Motor neuron (in vitro differentiated cells): ENCODE results near the gene CERS4. TPM values are rescaled to one million over a fixed set of nuclear protein-coding genes. Genes with fewer than 3 reads are reported as not detected.
"Not testable (repeated sequence)": the region's sequence is repeated elsewhere in the genome, so short reads cannot be mapped to it uniquely, and the experiment has no call there.

Experiments used
- ATAC-seq, 8 experiments: fragments of 200-7000 bp; cut with Tn5 transposase; replicated peaks in 6 of 8; 2 replicates each; pipeline ENCODE4 v1.8.0; 2021; ENCODE audit warnings: mild to moderate bottlenecking in 8 of 8, moderate library complexity in 8 of 8
- H3K27ac ChIP-seq, 2 donors: fragments of 250-450 bp; sonication (Bioruptor Pico); 2 replicates each; pipeline ENCODE4 v1.9.0; 2021; ENCODE audit warnings: antibody characterized with exemption in 2 of 2, mild to moderate bottlenecking in 2 of 2, moderate library complexity in 1 of 2
- H3K4me1 ChIP-seq, 2 donors: fragments of 250-450 bp; sonication (Bioruptor Pico); replicated peaks in 1 of 2; 2 replicates each; pipeline ENCODE4 v1.6.1; 2021; ENCODE audit warnings: antibody characterized with exemption in 2 of 2, mild to moderate bottlenecking in 2 of 2, moderate library complexity in 1 of 2
- H3K4me3 ChIP-seq, 5 donors: fragments of 250-450 bp; sonication (Bioruptor Pico); 2 replicates each; pipeline ENCODE4 v1.9.0; 2021; ENCODE audit warnings: antibody characterized with exemption in 5 of 5, mild to moderate bottlenecking in 5 of 5, moderate library complexity in 4 of 5
- WGBS, 10 experiments: fragments of 450-650 bp; shearing (Covaris generic); methylation state at CpG; one replicate each; pipeline ENCODE4 v1.0.0; 2022; 5-methylcytosine and 5-hydroxymethylcytosine counted together
- in situ Hi-C, 9 experiments: fragments of 400-800 bp; cut with MboI; loops; one replicate each; pipeline ENCODE4 v1.15.0; 2021; ENCODE audit warnings: low sequenced_read_pairs in 9 of 9, low pct_unique_long_range_greater_than_20kb in 2 of 9; ENCODE audit not compliant: unreplicated experiment in 9 of 9
- total RNA-seq, 8 experiments: library from RNA; unstranded; fragments of 300-600 nt; gene quantifications; 2 replicates each; pipeline versions ENCODE4 v1.2.3 to v1.2.4, GENCODE V29; 2022

The CERS4 gene
- total RNA-seq, 8 experiments from 2014 or later, result 3.2 to 55.1 (median 35.8) TPM

DNA sequence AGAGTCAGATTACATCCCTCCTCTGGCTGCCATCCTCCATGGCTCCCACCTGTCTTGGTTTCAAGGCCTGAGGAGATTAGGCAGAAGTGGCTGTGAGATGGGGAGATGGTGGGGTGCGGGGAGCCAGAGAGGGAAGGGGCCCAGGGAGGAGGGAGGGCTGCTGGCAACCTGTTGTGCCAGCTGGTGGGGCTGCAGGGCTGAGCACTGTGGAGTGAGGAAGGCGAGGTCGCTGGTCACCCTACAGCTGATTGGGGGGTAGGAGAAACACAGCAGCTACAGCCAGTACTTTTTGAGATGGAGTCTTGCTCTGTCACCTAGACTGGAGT lies 50.7 kb downstream of the CERS4 start:
- no peak for ATAC-seq
- H3K4me1 ChIP-seq, result peaks cover 0 to 9% of the 10 kb centered on the region in 2 donors
- WGBS, 10 experiments, result no CpG with 5 or more reads among the region's 3 CpGs
- in situ Hi-C loops, result loop anchor here in 2 of 9 experiments (10.0 kb wide), 1 partner anchor 315 kb away; the partner anchor contains the start of gene TIMM44 (in 2 of the 2)
- no peak overlapping the region for H3K4me3 ChIP-seq
- no peak overlapping the region for H3K27ac ChIP-seq

- no peak overlapping the region for H3K27ac ChIP-seq
- no peak overlapping the region for H3K4me3 ChIP-seq
- 50 to 100% (median 78%) methylated on average over 1 to 5 of the region's 9 CpGs; no CpG with 5 or more reads in 4 of the 10 experiments for WGBS, 10 experiments
- H3K4me1 ChIP-seq, result peaks cover 0 to 9% of the 10 kb centered on the region in 2 donors
- ATAC-seq, result peak in 3 of 8 experiments; percentile 5 to 18 (median 10)
- in situ Hi-C loops, result no loop called here
Observed at GRCh38 chr19:8261347-8261746, 52.2 kb downstream of the CERS4 start.

- WGBS, 10 experiments, result no CpG with 5 or more reads among the region's 14 CpGs
Observed at GRCh38 chr19:8261881-8262280, 52.7 kb downstream of the CERS4 start.

DNA sequence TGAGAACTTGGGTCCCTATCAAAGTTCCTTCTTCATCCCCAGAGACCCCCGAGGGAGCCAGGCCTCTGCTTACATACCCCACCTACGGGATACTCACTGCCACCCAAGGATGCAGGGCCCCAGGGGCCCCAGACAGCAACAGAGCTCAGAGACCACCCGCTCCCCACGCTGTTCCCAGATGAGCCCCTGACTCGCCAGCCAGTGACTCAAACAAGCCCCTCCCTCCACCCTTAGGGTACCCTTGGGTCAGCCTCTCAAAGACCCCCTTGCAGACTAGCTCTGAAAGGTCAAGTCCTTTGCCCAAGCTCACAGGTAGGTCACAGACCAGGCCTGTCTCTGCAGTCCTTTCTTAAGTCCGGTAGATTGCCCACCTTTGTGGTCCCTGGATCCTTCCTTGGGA lies 53.3 kb downstream of the CERS4 start:
- in situ Hi-C loops, result no loop called here
- Histone ChIP-seq H3K4me3 (no peak overlapping the region), H3K27ac (no peak overlapping the region), H3K4me1 (peaks cover 0 to 9% of the 10 kb centered on the region in 2 donors)
- ATAC-seq, result no peak
- 40 to 100% (median 75%) methylated on average over 1 to 2 of the region's 6 CpGs; no CpG with 5 or more reads in 6 of the 10 experiments for WGBS, 10 experiments

More at GRCh38 chr19:8261881-8262280, 52.7 kb downstream of the CERS4 start:
- Histone ChIP-seq H3K4me1 (peaks cover 0 to 9% of the 10 kb centered on the region in 2 donors), H3K27ac (no peak overlapping the region), H3K4me3 (no peak overlapping the region)
- in situ Hi-C loops, result no loop called here
- ATAC-seq, result peak in 2 of 8 experiments; percentile 1 to 4

- 63 to 100% (median 73%) methylated on average over 1 to 3 of the region's 4 CpGs; no CpG with 5 or more reads in 4 of the 10 experiments for WGBS, 10 experiments
- in situ Hi-C loops, result not testable (repeated sequence)
Observed at GRCh38 chr19:8264248-8264647, 55.1 kb downstream of the CERS4 start.

GRCh38 chr19:8265872-8266271 lies 56.7 kb downstream of the CERS4 start:
- WGBS, 10 experiments, result 60 to 100% (median 83%) methylated on average over 1 to 3 of the region's 3 CpGs; no CpG with 5 or more reads in 3 of the 10 experiments
- H3K27ac ChIP-seq, result no peak overlapping the region
- ATAC-seq, result no peak
- H3K4me3 ChIP-seq, result no peak overlapping the region
- in situ Hi-C loops, result no loop called here
- peaks cover 2 to 6% of the 10 kb centered on the region in 2 donors for H3K4me1 ChIP-seq

More at GRCh38 chr19:8264248-8264647, 55.1 kb downstream of the CERS4 start:
- H3K4me1 ChIP-seq, result peaks cover 2 to 12% of the 10 kb centered on the region in 2 donors
- H3K4me3 ChIP-seq, H3K27ac ChIP-seq, ATAC-seq: not testable (repeated sequence)

DNA sequence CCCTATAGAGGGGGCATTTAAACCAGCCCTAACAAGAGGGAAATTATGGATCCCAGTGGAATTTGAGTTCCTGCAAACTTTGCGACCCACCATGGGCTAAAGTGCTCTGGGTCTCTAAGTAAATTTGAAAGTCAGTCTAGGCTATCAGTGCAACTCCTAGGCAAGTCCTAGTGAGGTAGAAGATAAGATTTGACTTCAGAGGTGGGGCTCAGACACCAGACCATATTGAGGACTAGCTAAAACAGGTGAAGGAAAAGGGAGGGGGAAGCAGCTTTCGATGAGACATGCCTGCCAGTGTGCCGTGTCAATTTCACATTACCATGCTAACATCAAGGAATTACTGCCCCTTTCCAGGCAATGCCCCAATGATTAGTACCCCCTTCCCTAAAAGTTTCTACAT lies 60.6 kb downstream of the CERS4 start:
- no peak for ATAC-seq
- no peak overlapping the region for H3K27ac ChIP-seq
- H3K4me1 ChIP-seq, result peaks cover 2 to 3% of the 10 kb centered on the region in 2 donors
- in situ Hi-C loops, result no loop called here
- no peak overlapping the region for H3K4me3 ChIP-seq
- WGBS, 10 experiments, result 80 to 100% (median 86%) methylated on average over 1 to 3 of the region's 3 CpGs; no CpG with 5 or more reads in 4 of the 10 experiments

DNA sequence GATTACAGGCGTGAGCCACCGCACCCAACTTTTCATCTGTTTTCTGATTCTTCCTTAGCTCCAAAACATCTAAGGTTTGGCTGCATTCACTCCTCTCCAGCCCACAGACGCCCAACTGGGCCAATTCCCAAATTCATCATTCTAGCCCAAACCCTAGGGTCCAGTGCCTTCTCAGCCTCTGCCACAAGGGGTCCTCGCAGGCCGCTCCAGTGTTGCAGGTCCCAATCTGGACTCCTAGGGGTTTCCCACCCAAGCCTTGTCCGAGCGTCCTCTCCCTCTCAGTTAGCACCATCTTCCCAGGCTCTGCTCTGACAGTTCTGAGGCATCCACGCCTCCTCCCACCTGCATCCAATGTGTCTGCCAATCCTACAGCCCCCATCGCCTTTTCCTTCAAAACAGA lies 67.3 kb downstream of the CERS4 start:
- H3K27ac ChIP-seq, H3K4me3 ChIP-seq, H3K4me1 ChIP-seq, in situ Hi-C loops: not testable (repeated sequence)
- ATAC-seq, result peak; percentile 55 to 97 (median 72)
- no CpG with 5 or more reads among the region's 9 CpGs for WGBS, 10 experiments

DNA sequence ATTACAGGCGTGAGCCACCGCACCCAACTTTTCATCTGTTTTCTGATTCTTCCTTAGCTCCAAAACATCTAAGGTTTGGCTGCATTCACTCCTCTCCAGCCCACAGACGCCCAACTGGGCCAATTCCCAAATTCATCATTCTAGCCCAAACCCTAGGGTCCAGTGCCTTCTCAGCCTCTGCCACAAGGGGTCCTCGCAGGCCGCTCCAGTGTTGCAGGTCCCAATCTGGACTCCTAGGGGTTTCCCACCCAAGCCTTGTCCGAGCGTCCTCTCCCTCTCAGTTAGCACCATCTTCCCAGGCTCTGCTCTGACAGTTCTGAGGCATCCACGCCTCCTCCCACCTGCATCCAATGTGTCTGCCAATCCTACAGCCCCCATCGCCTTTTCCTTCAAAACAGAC lies 82.2 kb downstream of the CERS4 start:
- H3K4me3 ChIP-seq, in situ Hi-C loops, H3K27ac ChIP-seq, H3K4me1 ChIP-seq: not testable (repeated sequence)
- ATAC-seq, result peak; percentile 57 to 97 (median 72)
- WGBS, 10 experiments, result no CpG with 5 or more reads among the region's 9 CpGs

- in situ Hi-C loops, result no loop called here
- no peak overlapping the region for H3K4me3 ChIP-seq
- H3K4me1 ChIP-seq, result peaks cover 0 to 4% of the 10 kb centered on the region in 2 donors
- H3K27ac ChIP-seq, result no peak overlapping the region
- WGBS, 10 experiments, result 80 to 92% methylated on average over 2 to 7 of the region's 11 CpGs; no CpG with 5 or more reads in 8 of the 10 experiments
- peak in 5 of 8 experiments; percentile 11 to 79 (median 18) for ATAC-seq
Observed at GRCh38 chr19:8302357-8302691, 93.2 kb downstream of the CERS4 start.

GRCh38 chr19:8302734-8303133 lies 93.6 kb downstream of the CERS4 start:
- ATAC-seq, result no peak
- Histone ChIP-seq H3K4me3 (no peak overlapping the region), H3K4me1 (peaks cover 0 to 4% of the 10 kb centered on the region in 2 donors), H3K27ac (no peak overlapping the region)
- 91 to 100% (median 100%) methylated on average over 2 to 6 of the region's 7 CpGs; no CpG with 5 or more reads in 7 of the 10 experiments for WGBS, 10 experiments
- in situ Hi-C loops, result no loop called here

DNA sequence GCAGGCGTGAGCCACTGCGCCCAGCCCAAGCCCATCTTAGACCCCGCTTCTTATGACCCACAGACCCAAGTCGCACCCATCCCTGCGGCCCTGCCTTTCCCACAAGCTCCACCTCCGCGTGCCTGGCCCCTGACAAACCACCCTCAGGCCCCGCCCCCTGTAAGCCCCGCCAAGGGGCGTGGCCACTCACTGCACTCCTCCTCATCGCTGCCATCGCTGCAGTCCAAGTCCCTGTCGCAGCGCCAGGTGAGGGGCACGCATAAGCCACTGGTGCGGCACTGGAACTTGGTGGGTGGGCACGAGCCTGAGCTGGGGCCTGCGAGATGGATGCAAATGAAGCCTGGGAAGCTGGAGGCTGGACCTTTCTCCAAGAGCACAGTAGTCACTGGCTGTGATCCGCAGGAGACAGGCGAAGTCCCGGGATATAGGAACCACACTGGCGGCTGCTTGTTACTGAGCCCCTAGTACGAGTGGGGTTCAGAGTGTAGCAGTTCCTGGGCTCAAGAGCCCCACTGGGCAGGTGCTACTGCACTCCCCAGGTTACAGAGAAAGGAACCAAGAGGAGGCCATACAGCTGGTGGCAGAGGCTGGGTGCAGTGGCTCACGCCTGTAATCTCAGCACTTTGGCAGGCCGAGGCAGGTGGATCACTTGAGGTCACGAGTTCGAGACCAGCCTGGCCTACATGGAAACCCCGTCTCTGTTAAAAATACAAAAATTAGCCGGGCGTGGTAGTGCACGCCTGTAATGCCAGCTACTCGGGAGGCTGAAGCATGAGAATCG lies 95.9 kb downstream of the CERS4 start:
- no peak overlapping the region for H3K27ac ChIP-seq
- H3K4me1 ChIP-seq, result peaks cover 8 to 11% of the 10 kb centered on the region in 2 donors
- no peak overlapping the region for H3K4me3 ChIP-seq
- in situ Hi-C loops, result no loop called here
- 39 to 83% (median 67%) methylated on average over 1 to 17 of the region's 33 CpGs; no CpG with 5 or more reads in 1 of the 10 experiments for WGBS, 10 experiments
- peak in 2 of 8 experiments; percentile 15 to 18 for ATAC-seq

GRCh38 chr19:8305798-8306197 lies 96.6 kb downstream of the CERS4 start:
- H3K4me1 ChIP-seq, result peaks cover 8 to 11% of the 10 kb centered on the region in 2 donors
- H3K4me3 ChIP-seq, result no peak overlapping the region
- ATAC-seq, result no peak
- in situ Hi-C loops, result no loop called here
- no peak overlapping the region for H3K27ac ChIP-seq
- WGBS, 10 experiments, result 80 to 100% (median 95%) methylated on average over 1 to 3 of the region's 4 CpGs; no CpG with 5 or more reads in 5 of the 10 experiments
